Neural cell (in vitro differentiated cells): Measurements from ENCODE around the gene ZWINT.

Experiments
- CTCF ChIP-seq: fragments of 450-650 bp; IDR thresholded peaks from 2 replicates; pipeline ENCODE4 v1.5.1; 2014; ENCODE audit warnings: antibody characterized with exemption, mild to moderate bottlenecking, moderate library complexity; ENCODE audit not compliant: poor library complexity, severe bottlenecking
- EP300 ChIP-seq: fragments of 450-650 bp; conservative IDR thresholded peaks from 2 replicates; pipeline ENCODE4 v1.6.1; 2014; ENCODE audit warnings: antibody characterized with exemption, mild to moderate bottlenecking, moderate library complexity; ENCODE audit not compliant: poor library complexity, severe bottlenecking
- EZH2 ChIP-seq: fragments of 200-600, 300-800 bp; shearing (Covaris generic), sonication (generic); IDR thresholded peaks from 2 replicates; pipeline ENCODE4 v1.6.1; 2014; ENCODE audit warnings: antibody characterized with exemption, low read length, borderline replicate concordance, mild to moderate bottlenecking; ENCODE audit not compliant: insufficient read depth, poor library complexity, severe bottlenecking
- POLR2AphosphoS5 ChIP-seq: IDR thresholded peaks from 2 replicates; pipeline ENCODE4 v1.6.1; 2012
- RAD21 ChIP-seq: fragments of 450-650 bp; conservative IDR thresholded peaks from 2 replicates; pipeline ENCODE4 v1.6.1; 2014; ENCODE audit warnings: antibody characterized with exemption, mild to moderate bottlenecking, moderate library complexity
- TAF1 ChIP-seq: IDR thresholded peaks from 2 replicates; pipeline ENCODE4 v1.6.1; 2012; ENCODE audit warnings: low read depth

- TF ChIP-seq EP300: no peak
- TF ChIP-seq CTCF: no peak
- TF ChIP-seq EZH2: no peak
- TF ChIP-seq POLR2AphosphoS5: no peak
- no peak for TF ChIP-seq TAF1
- TF ChIP-seq RAD21: no peak
Measured at GRCh38 chr10:56359837-56360236, 1.2 kb downstream of the ZWINT start.
